ENCODE results near the gene HDAC11. TPM values are rescaled to one million over a fixed set of nuclear protein-coding genes. Genes with fewer than 3 reads are reported as not detected.
"Not testable (repeated sequence)": the region's sequence is repeated elsewhere in the genome, so short reads cannot be mapped to it uniquely, and the experiment has no call there.

HDAC11 gene
- total and polyA plus RNA-seq, 2 donors (not counting 1 experiment from before 2014, with no cell fraction given): 5.2 to 23.1 TPM

DNA sequence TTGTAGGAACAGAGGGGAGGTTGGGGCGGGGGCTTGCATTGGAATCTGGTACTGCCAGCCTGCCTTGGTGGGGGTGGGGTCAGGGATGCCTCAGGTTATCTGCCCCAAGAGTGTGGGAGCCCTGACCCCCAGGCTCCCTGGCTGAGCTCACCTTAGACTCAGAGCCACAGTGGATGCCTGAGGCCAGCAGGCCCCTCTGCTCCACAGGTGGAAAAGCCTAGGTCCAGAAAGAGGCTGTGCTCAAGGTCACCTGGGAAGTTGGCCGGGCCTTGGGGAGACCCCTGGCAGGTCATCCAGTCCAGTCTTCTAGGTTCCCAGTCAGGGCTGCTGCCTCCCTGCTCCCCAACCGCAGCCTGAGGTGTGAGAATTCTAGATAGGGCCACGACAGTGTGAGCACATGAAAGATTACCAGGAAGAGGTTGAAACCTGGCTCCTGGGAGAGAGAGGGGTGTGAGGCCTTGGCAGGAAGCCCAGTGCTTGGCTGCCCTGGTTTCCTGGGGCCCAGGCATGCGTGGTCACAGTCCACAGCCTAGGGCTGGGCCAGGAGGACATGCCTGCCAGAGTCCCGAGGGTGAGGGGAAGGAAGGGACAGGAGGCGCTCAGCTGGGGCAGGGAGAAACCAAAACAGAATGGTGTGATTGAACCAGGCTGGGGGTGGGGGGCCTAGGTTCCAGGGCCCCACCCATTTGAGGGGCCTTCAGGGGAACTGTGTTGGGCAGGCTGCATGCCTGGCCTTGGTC is 4.9 kb downstream of the HDAC11 start:
- DNase-seq (ENCODE audit: low read depth in 2 of 2): peak; percentile 34 to 60
- H3K4me1 ChIP-seq (ENCODE audit: control insufficient read depth, extremely low read depth, insufficient read depth, low read length): no peaks in the 10 kb centered on the region
- no peak overlapping the region for H3K9ac ChIP-seq (ENCODE audit: insufficient read depth, low read length)
- TF ChIP-seq CTCF (conservative IDR thresholded peaks at IDR 0.05 in 1 of 2, IDR thresholded peaks at IDR 0.05 in 1 of 2; ENCODE audit: low read depth in 1 of 2, low read length in 2 of 2) (no peak), EZH2 (IDR thresholded peaks at IDR 0.05; ENCODE audit: low read length, missing control alignments) (no peak)
- no peaks in the 10 kb centered on the region for H4K20me1 ChIP-seq (ENCODE audit: control insufficient read depth, extremely low read depth, insufficient read depth, low read length)
- no peak overlapping the region for H3K4me2 ChIP-seq (ENCODE audit: extremely low read depth, insufficient read depth, low read length)
- no peak overlapping the region for H3K27ac ChIP-seq (ENCODE audit: insufficient read depth, low read length)
- H3K9me3 ChIP-seq (ENCODE audit: control insufficient read depth, insufficient read depth, low read depth, low read length): no peaks in the 10 kb centered on the region
- no peak overlapping the region for H2AFZ ChIP-seq (ENCODE audit: low read length)
- no peaks in the 10 kb centered on the region for H3K27me3 ChIP-seq (ENCODE audit: control insufficient read depth, insufficient read depth, low read length)
- no peaks in the 10 kb centered on the region for H3K79me2 ChIP-seq (ENCODE audit: control insufficient read depth, insufficient read depth, low read length)
- no peak overlapping the region for H3K4me3 ChIP-seq (replicated peaks in 1 of 4; ENCODE audit: control extremely low read depth in 1 of 4, insufficient read depth in 1 of 4, low read depth in 3 of 4, low read length in 4 of 4)
- H3K36me3 ChIP-seq (ENCODE audit: control insufficient read depth, insufficient read depth, low read length): no peaks in the 10 kb centered on the region

DNA sequence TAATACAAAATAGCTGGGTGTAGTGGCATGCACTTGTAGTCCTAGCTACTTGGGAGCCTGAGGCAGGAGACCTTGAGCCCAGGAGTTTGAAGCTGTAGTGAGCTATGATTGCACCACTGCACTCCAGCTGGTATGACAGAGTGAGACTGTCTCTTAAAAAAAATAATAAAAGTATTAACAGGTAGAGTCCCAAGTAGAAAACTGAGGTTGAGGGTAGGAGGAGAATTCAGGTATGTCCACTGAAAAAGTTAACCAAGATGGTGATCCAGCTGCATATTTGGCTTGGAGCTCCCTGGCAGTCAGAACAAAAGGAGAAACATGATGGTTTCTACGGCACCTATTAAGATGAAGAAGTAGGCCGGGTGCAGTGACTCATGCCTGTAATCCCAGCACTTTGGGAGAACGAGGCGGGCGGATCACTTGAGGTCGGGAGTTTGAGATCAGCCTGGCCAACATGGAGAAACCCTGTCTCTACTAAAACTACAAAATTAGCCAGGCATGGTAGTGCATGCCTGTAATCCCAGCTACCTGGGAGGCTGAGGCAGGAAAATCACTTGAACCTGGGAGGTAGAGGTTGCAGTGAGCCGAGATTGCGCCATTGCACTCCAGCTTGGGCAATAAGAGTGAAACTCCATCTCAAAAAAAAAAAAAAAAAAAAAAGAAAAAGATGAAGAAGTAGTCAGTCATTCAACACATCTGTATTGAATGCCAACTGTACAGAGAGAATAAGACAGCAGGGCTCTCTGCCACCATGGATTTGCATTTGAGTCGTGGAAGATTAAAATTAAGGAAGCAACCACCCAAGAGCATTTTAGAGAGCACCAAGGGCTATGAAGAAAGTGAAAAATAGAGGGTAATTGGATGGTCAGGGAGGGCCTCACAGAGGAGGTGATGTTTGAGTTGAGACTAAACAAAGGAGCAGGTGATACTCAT is 5.8 kb downstream of the HDAC11 start:
- DNase-seq (ENCODE audit: low read depth in 2 of 2): peak in 1 of 2 donors; percentile 24
- H3K27ac ChIP-seq (ENCODE audit: insufficient read depth, low read length); H3K79me2 ChIP-seq (ENCODE audit: control insufficient read depth, insufficient read depth, low read length); H3K4me3 ChIP-seq (replicated peaks in 1 of 4; ENCODE audit: control extremely low read depth in 1 of 4, insufficient read depth in 1 of 4, low read depth in 3 of 4, low read length in 4 of 4); H3K4me1 ChIP-seq (ENCODE audit: control insufficient read depth, extremely low read depth, insufficient read depth, low read length); H3K36me3 ChIP-seq (ENCODE audit: control insufficient read depth, insufficient read depth, low read length); H4K20me1 ChIP-seq (ENCODE audit: control insufficient read depth, extremely low read depth, insufficient read depth, low read length); H3K27me3 ChIP-seq (ENCODE audit: control insufficient read depth, insufficient read depth, low read length); H2AFZ ChIP-seq (ENCODE audit: low read length); H3K9ac ChIP-seq (ENCODE audit: insufficient read depth, low read length); H3K9me3 ChIP-seq (ENCODE audit: control insufficient read depth, insufficient read depth, low read depth, low read length); H3K4me2 ChIP-seq (ENCODE audit: extremely low read depth, insufficient read depth, low read length): not testable (repeated sequence)

DNA sequence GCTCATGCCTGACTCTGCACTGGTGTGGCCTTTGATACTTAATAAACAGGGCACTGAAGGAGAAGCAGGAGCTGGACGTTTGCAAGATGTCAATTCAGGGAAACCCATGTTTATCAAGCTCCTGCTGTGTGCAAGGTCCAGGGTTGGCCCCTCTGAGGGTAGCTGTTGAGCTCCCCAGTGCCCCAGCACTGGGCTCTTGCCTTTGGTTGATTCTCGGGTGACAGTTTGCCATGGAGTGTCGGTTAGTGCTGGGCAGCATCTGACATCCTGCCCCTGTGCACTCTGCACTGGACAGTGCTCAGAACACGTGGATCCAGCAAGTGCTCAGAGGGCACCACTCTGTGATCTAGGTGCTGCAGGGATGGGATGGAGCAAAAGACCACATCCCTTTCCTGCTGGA is 7.3 kb downstream of the HDAC11 start:
- no peaks in the 10 kb centered on the region for H3K4me1 ChIP-seq (ENCODE audit: control insufficient read depth, extremely low read depth, insufficient read depth, low read length)
- TF ChIP-seq CTCF (conservative IDR thresholded peaks at IDR 0.05 in 1 of 2, IDR thresholded peaks at IDR 0.05 in 1 of 2; ENCODE audit: low read depth in 1 of 2, low read length in 2 of 2) (no peak), EZH2 (IDR thresholded peaks at IDR 0.05; ENCODE audit: low read length, missing control alignments) (no peak)
- H3K36me3 ChIP-seq (ENCODE audit: control insufficient read depth, insufficient read depth, low read length): no peaks in the 10 kb centered on the region
- H3K9ac ChIP-seq (ENCODE audit: insufficient read depth, low read length): no peak overlapping the region
- no peak overlapping the region for H3K27ac ChIP-seq (ENCODE audit: insufficient read depth, low read length)
- no peak overlapping the region for H3K4me3 ChIP-seq (replicated peaks in 1 of 4; ENCODE audit: control extremely low read depth in 1 of 4, insufficient read depth in 1 of 4, low read depth in 3 of 4, low read length in 4 of 4)
- H3K27me3 ChIP-seq (ENCODE audit: control insufficient read depth, insufficient read depth, low read length): no peaks in the 10 kb centered on the region
- H2AFZ ChIP-seq (ENCODE audit: low read length): no peak overlapping the region
- DNase-seq (ENCODE audit: low read depth in 2 of 2): no peak
- H3K9me3 ChIP-seq (ENCODE audit: control insufficient read depth, insufficient read depth, low read depth, low read length): no peaks in the 10 kb centered on the region
- H4K20me1 ChIP-seq (ENCODE audit: control insufficient read depth, extremely low read depth, insufficient read depth, low read length): no peaks in the 10 kb centered on the region
- no peaks in the 10 kb centered on the region for H3K79me2 ChIP-seq (ENCODE audit: control insufficient read depth, insufficient read depth, low read length)
- no peak overlapping the region for H3K4me2 ChIP-seq (ENCODE audit: extremely low read depth, insufficient read depth, low read length)

All from fibroblast of lung (primary cell).